Activated B cell treated with CpG ODN at 0.5 μM for 24 hours (primary cell): ENCODE data around the gene E4F1. TPM values are rescaled to one million over a fixed set of nuclear protein-coding genes. Genes with fewer than 3 reads are reported as not detected.
A peak's percentile ranks its signal among the peaks of the same experiment; 100 is the strongest.
"Not testable (repeated sequence)": the region's sequence is repeated elsewhere in the genome, so short reads cannot be mapped to it uniquely, and the experiment has no call there.

ENCODE experiments used
- ATAC-seq: fragments of 200-7000 bp; cut with Tn5 transposase; one replicate; pipeline ENCODE4 v1.10.0; 2021; ENCODE audit warnings: low read depth, mild to moderate bottlenecking, moderate library complexity
- CTCF ChIA-PET: fragments of 350-600 bp; sonication (Branson Sonifier 250); formaldehyde crosslinking; loops from one replicate; lab custom pipeline; 2021; ENCODE audit warnings: antibody characterized with exemption; lab: Charles Lee
- POLR2A ChIA-PET: fragments of 350-600 bp; sonication (Branson Sonifier 250); formaldehyde crosslinking; loops from one replicate; lab custom pipeline; 2021; ENCODE audit warnings: antibody characterized with exemption; lab: Charles Lee
- DNase-seq: peaks from one replicate; pipeline ENCODE4 v3.0.0; 2022
- H3K27ac Mint-ChIP-seq: one replicate; pipeline ENCODE4 v1.8.0; 2020; ENCODE audit warnings: mixed read lengths
- H3K27me3 Mint-ChIP-seq: one replicate; pipeline ENCODE4 v1.8.0; 2021; ENCODE audit warnings: mixed read lengths
- H3K36me3 Mint-ChIP-seq: one replicate; pipeline ENCODE4 v1.8.0; 2021; ENCODE audit warnings: low read depth, mixed read lengths
- H3K4me1 Mint-ChIP-seq: one replicate; pipeline ENCODE4 v1.8.0; 2021; ENCODE audit warnings: mixed read lengths
- H3K4me3 Mint-ChIP-seq: one replicate; pipeline ENCODE4 v1.8.0; 2020; ENCODE audit warnings: mild to moderate bottlenecking, mixed read lengths
- H3K9me3 Mint-ChIP-seq: one replicate; pipeline ENCODE4 v1.8.0; 2020; ENCODE audit warnings: mixed read lengths
- CTCF ChIP-seq: fragments of 200-600 bp; IDR thresholded peaks from one replicate; pipeline ENCODE4 v1.8.0; 2022; ENCODE audit warnings: antibody characterized with exemption, mild to moderate bottlenecking
- intact Hi-C: fragments of 100-400 bp; cut with micrococcal nuclease; formaldehyde crosslinking; loops from one replicate; pipeline ENCODE4 v1.15.1; 2024
- total RNA-seq: library from RNA; stranded (reverse); gene quantifications from 2 replicates; pipeline ENCODE4 v1.2.3, GENCODE V29; 2022

Gene E4F1
- total RNA-seq, 1 donor from 2014 or later = 29.9 TPM

- Mint-ChIP-seq H3K9me3 (no peaks in the 10 kb centered on the region), H3K4me3 (no peak overlapping the region), H3K27me3 (no peaks in the 10 kb centered on the region), H3K4me1 (peaks cover 17% of the 10 kb centered on the region), H3K36me3 (peaks cover 86% of the 10 kb centered on the region), H3K27ac (no peak overlapping the region)
- ChIA-PET POLR2A (interaction anchor here (0.8 kb wide), 1 partner anchor 13 kb away, joined by 3 read pairs; no protein-coding TSS in a partner anchor), CTCF (no interaction called here)
- no peak for DNase-seq
- intact Hi-C loops = loop anchor here (10.0 kb wide), 1 partner anchor 393 kb away; no protein-coding TSS in a partner anchor
- no peak for ATAC-seq
- TF ChIP-seq CTCF = no peak
These were observed 34.3 kb downstream of the E4F1 start for GRCh38 chr16:2257726-2258125.

GRCh38 chr16:2258530-2258929 lies 35.1 kb downstream of the E4F1 start:
- H3K4me3 Mint-ChIP-seq, DNase-seq, ATAC-seq, H3K27ac Mint-ChIP-seq, H3K4me1 Mint-ChIP-seq, H3K9me3 Mint-ChIP-seq, H3K27me3 Mint-ChIP-seq, CTCF ChIA-PET: not testable (repeated sequence)
- peaks cover 86% of the 10 kb centered on the region for H3K36me3 Mint-ChIP-seq
- intact Hi-C loops = loop anchor here (10.0 kb wide), 1 partner anchor 394 kb away; no protein-coding TSS in a partner anchor
- POLR2A ChIA-PET = interaction anchor here (0.7 kb wide), 1 partner anchor 500 kb away, joined by 4 read pairs; no protein-coding TSS in a partner anchor

GRCh38 chr16:2260250-2260649 lies 36.9 kb downstream of the E4F1 start:
- no peak for TF ChIP-seq CTCF
- intact Hi-C loops = no loop called here
- no peak overlapping the region for H3K27ac Mint-ChIP-seq
- ATAC-seq (no peak), DNase-seq (no peak)
- H3K27me3 Mint-ChIP-seq = no peaks in the 10 kb centered on the region
- no peak overlapping the region for H3K4me3 Mint-ChIP-seq
- H3K4me1 Mint-ChIP-seq = peaks cover 17% of the 10 kb centered on the region
- H3K36me3 Mint-ChIP-seq = peaks cover 89% of the 10 kb centered on the region
- no peaks in the 10 kb centered on the region for H3K9me3 Mint-ChIP-seq
- ChIA-PET CTCF (no interaction called here), POLR2A (no interaction called here)

GRCh38 chr16:2263026-2263425 lies 39.6 kb downstream of the E4F1 start:
- H3K27ac Mint-ChIP-seq, H3K27me3 Mint-ChIP-seq, H3K4me3 Mint-ChIP-seq, CTCF ChIA-PET, H3K9me3 Mint-ChIP-seq, ATAC-seq, intact Hi-C loops, DNase-seq: not testable (repeated sequence)
- Mint-ChIP-seq H3K4me1 (peaks cover 30% of the 10 kb centered on the region), H3K36me3 (peaks cover 77% of the 10 kb centered on the region)
- POLR2A ChIA-PET = interaction anchor here (0.7 to 1.9 kb wide), 3 partner anchors 11 to 58 kb away, joined by 3 to 6 read pairs (median 3); partner anchors contain the start of genes ECI1, MLST8 and PGP

- H3K9me3 Mint-ChIP-seq, DNase-seq, ATAC-seq, H3K27me3 Mint-ChIP-seq: not testable (repeated sequence)
- H3K4me1 Mint-ChIP-seq = peaks cover 43% of the 10 kb centered on the region
- CTCF ChIA-PET = interaction anchor here (1.4 kb wide), 1 partner anchor 15 kb away, joined by 4 read pairs; the partner anchor contains the start of gene ECI1
- peaks cover 50% of the 10 kb centered on the region for H3K36me3 Mint-ChIP-seq
- H3K4me3 Mint-ChIP-seq = peak overlapping the region; percentile 93
- POLR2A ChIA-PET = interaction anchor here (1.5 kb wide), 1 partner anchor 15 kb away, joined by 6 read pairs; the partner anchor contains the start of gene ECI1
- peak overlapping the region; percentile 77 for H3K27ac Mint-ChIP-seq
- intact Hi-C loops = loop anchor here (5.0 kb wide), 4 partner anchors 245 to 655 kb away; partner anchors contain the start of genes ATP6V0C, CRAMP1, IFT140 and RPS2
These were observed 43.5 kb downstream of the E4F1 start for GRCh38 chr16:2266887-2267286.

GRCh38 chr16:2267505-2267912 lies 44.1 kb downstream of the E4F1 start:
- Mint-ChIP-seq H3K4me1 (peaks cover 43% of the 10 kb centered on the region), H3K36me3 (peaks cover 44% of the 10 kb centered on the region), H3K4me3 (peak overlapping the region; percentile 93), H3K27ac (peak overlapping the region; percentile 98)
- ATAC-seq = peak; percentile 59
- intact Hi-C loops = loop anchor here (5.0 kb wide), 4 partner anchors 245 to 655 kb away; partner anchors contain the start of genes ATP6V0C, CRAMP1, IFT140 and RPS2
- POLR2A ChIA-PET = interaction anchor here (1.0 to 1.5 kb wide), 2 partner anchors 16 to 127 kb away, joined by 3 to 6 read pairs; partner anchors contain the start of gene ECI1
- H3K9me3 Mint-ChIP-seq, CTCF ChIA-PET, H3K27me3 Mint-ChIP-seq, DNase-seq: not testable (repeated sequence)
